Activated T-cell treated with anti-CD3 and anti-CD28 coated beads for 48 hours (primary cell): Measurements from ENCODE around the gene HIPK3.
"Not testable (repeated sequence)": the region's sequence is repeated elsewhere in the genome, so short reads cannot be mapped to it uniquely, and the experiment has no call there.

Experiments used
- DNase-seq: peaks from one replicate; pipeline ENCODE4 v3.0.0-alpha.2; 2020; ENCODE audit warnings: low read depth

HIPK3 gene

GRCh38 chr11:33362051-33362910, 105.1 kb downstream of the HIPK3 start:
- DNase-seq = no peak

- DNase-seq = no peak
Measured at GRCh38 chr11:33366918-33367317, 109.7 kb downstream of the HIPK3 start.

GRCh38 chr11:33368475-33368874, 111.3 kb downstream of the HIPK3 start:
- not testable (repeated sequence) for DNase-seq

GRCh38 chr11:33368931-33369330, 111.8 kb downstream of the HIPK3 start:
- DNase-seq = no peak

GRCh38 chr11:33373636-33374035, 116.5 kb downstream of the HIPK3 start:
- DNase-seq = no peak

- DNase-seq = no peak
Measured at GRCh38 chr11:33375236-33375635, 118.1 kb downstream of the HIPK3 start.

- no peak for DNase-seq
Measured at GRCh38 chr11:33375688-33376311, 118.6 kb downstream of the HIPK3 start, which contains the start of gene KIAA1549L. TSS of gene KIAA1549L (plus strand) at chr11:33376108.

- DNase-seq = no peak
Measured at GRCh38 chr11:33376331-33377310, 119.4 kb downstream of the HIPK3 start.

GRCh38 chr11:33377412-33378370, 120.5 kb downstream of the HIPK3 start:
- no peak for DNase-seq

- no peak for DNase-seq
Measured at GRCh38 chr11:33379947-33380346, 122.8 kb downstream of the HIPK3 start.

- no peak for DNase-seq
Measured at GRCh38 chr11:33383075-33383919, 126.1 kb downstream of the HIPK3 start.

- DNase-seq = no peak
Measured at GRCh38 chr11:33383920-33384209, 126.7 kb downstream of the HIPK3 start.

- no peak for DNase-seq
Measured at GRCh38 chr11:33384220-33384619, 127.0 kb downstream of the HIPK3 start.

GRCh38 chr11:33387581-33387980, 130.4 kb downstream of the HIPK3 start:
- DNase-seq = no peak

GRCh38 chr11:33387996-33388395, 130.8 kb downstream of the HIPK3 start:
- DNase-seq = no peak

GRCh38 chr11:33388793-33389525, 131.8 kb downstream of the HIPK3 start:
- no peak for DNase-seq

- no peak for DNase-seq
Measured at GRCh38 chr11:33389635-33390034, 132.5 kb downstream of the HIPK3 start.

- DNase-seq = no peak
Measured at GRCh38 chr11:33390944-33391892, 134.0 kb downstream of the HIPK3 start.

GRCh38 chr11:33391893-33392251, 134.7 kb downstream of the HIPK3 start:
- DNase-seq = no peak
